HepG2 (cell line): Measurements from ENCODE around the gene PRCD. TPM values are rescaled to one million over a fixed set of nuclear protein-coding genes. Genes with fewer than 3 reads are reported as not detected.

Source experiments
- BHLHE40 ChIP-seq: IDR thresholded peaks from 2 replicates; pipeline ENCODE4 v1.6.1; 2011; ENCODE audit warnings: low read length, improper control_type of control experiment
- CHCHD3 ChIP-seq: sonication (generic); formaldehyde crosslinking; IDR thresholded peaks from 2 replicates; pipeline ENCODE4 v1.8.0; 2022; ENCODE audit warnings: mild to moderate bottlenecking, missing genetic modification reagents, moderate library complexity
- DRAP1 ChIP-seq: IDR thresholded peaks from 2 replicates; pipeline ENCODE4 v1.6.1; 2016; ENCODE audit warnings: missing genetic modification reagents, missing compliant biosample characterization
- KLF12 ChIP-seq: sonication (generic); formaldehyde crosslinking; IDR thresholded peaks from 2 replicates; pipeline ENCODE4 v1.4.0; 2020; ENCODE audit warnings: missing genetic modification reagents, borderline replicate concordance
- MAX ChIP-seq: IDR thresholded peaks from 2 replicates; pipeline ENCODE4 v1.6.1; 2012; ENCODE audit warnings: inconsistent platforms
- MTERF4 ChIP-seq: sonication (generic); formaldehyde crosslinking; IDR thresholded peaks from 2 replicates; pipeline ENCODE4 v1.8.0; 2023; ENCODE audit warnings: mild to moderate bottlenecking, missing genetic modification reagents
- POGK ChIP-seq: sonication (generic); formaldehyde crosslinking; conservative IDR thresholded peaks from 2 replicates; pipeline ENCODE4 v1.8.0; 2022; ENCODE audit warnings: mild to moderate bottlenecking, moderate library complexity, missing genetic modification reagents
- POLR2A ChIP-seq, 2 experiments: IDR thresholded peaks; 2 replicates each; pipeline ENCODE4 v1.6.1; 2011; ENCODE audit warnings: low read depth in 2 of 2, low read length in 2 of 2, mild to moderate bottlenecking in 1 of 2, moderate library complexity in 1 of 2; ENCODE audit not compliant: insufficient read depth in 1 of 2
- RBAK ChIP-seq: sonication (generic); formaldehyde crosslinking; IDR thresholded peaks from 2 replicates; pipeline ENCODE4 v1.5.1; 2020; ENCODE audit warnings: mild to moderate bottlenecking, missing genetic modification reagents
- SKIL ChIP-seq: sonication (generic); formaldehyde crosslinking; IDR thresholded peaks from 2 replicates; pipeline ENCODE4 v1.8.0; 2022; ENCODE audit warnings: missing genetic modification reagents, mild to moderate bottlenecking, moderate library complexity, borderline replicate concordance
- SOX6 ChIP-seq, 2 experiments: fragments of 450-650 bp in 1 of 2; sonication (generic) in 1 of 2; formaldehyde crosslinking in 1 of 2; IDR thresholded peaks; 2 replicates each; pipeline versions ENCODE4 v1.4.0 to v1.6.1; 2017 to 2020; ENCODE audit warnings: antibody characterized with exemption in 1 of 2, mild to moderate bottlenecking in 1 of 2, missing genetic modification reagents in 1 of 2
- ZBTB2 ChIP-seq: sonication (generic); formaldehyde crosslinking; IDR thresholded peaks from 2 replicates; pipeline ENCODE4 v1.8.0; 2022; ENCODE audit warnings: low read depth, missing genetic modification reagents
- ZBTB34 ChIP-seq: sonication (generic); formaldehyde crosslinking; IDR thresholded peaks from 2 replicates; pipeline ENCODE4 v1.8.0; 2022; ENCODE audit warnings: mild to moderate bottlenecking, missing genetic modification reagents
- ZNF574 ChIP-seq: sonication (generic); formaldehyde crosslinking; IDR thresholded peaks from 2 replicates; pipeline ENCODE4 v1.4.0; 2020; ENCODE audit warnings: missing genetic modification reagents
- ZNF782 ChIP-seq: sonication (generic); formaldehyde crosslinking; IDR thresholded peaks from 2 replicates; pipeline ENCODE4 v1.4.0; 2020; ENCODE audit warnings: missing genetic modification reagents, mild to moderate bottlenecking, borderline replicate concordance
- ZSCAN25 ChIP-seq: sonication (generic); formaldehyde crosslinking; IDR thresholded peaks from 2 replicates; pipeline ENCODE4 v1.8.0; 2022; ENCODE audit warnings: mild to moderate bottlenecking, missing genetic modification reagents
- polyA plus RNA-seq, 8 experiments: library from polyadenylated mRNA; depleted of rRNA in 3 of 8; stranded (reverse) in 7 of 8; unstranded in 1 of 8; fragments of >200 nt; fragmentation: Illumina TruSeq in 4 of 8; extraction: Trizol in 4 of 8; gene quantifications; 2 replicates each; pipeline versions ENCODE4 v1.2.1 to v1.2.3, GENCODE V29; 2011 to 2016; ENCODE audit warnings: low read depth in 4 of 8, missing spikeins in 1 of 8, mixed read lengths in 1 of 8; ENCODE audit not compliant: insufficient read depth in 1 of 8
- total RNA-seq, 5 experiments: library from RNA; depleted of rRNA; stranded (reverse); fragments of >200 nt; fragmentation: Illumina TruSeq; extraction: Trizol; gene quantifications; 2 replicates each; pipeline ENCODE4 v1.2.3, GENCODE V29; 2016; ENCODE audit warnings: low read depth in 1 of 5

Gene PRCD
- total and polyA plus RNA-seq, 2 of the 13 experiments (the other 11 are each of a cell fraction or from before 2014, with no cell fraction given) = 0.51 TPM; not detected in 1

GRCh38 chr17:76567634-76568432 is 28.0 kb downstream of the PRCD start (continued):
- TF ChIP-seq CHCHD3 (CRISPR knock-in tag) (no peak), ZBTB34 (CRISPR knock-in tag) (peak; percentile 27; the same call in 1 of the 2 replicates), SOX6 (IDR thresholded peaks at IDR 0.05) (no peak), SOX6 (CRISPR knock-in tag; IDR thresholded peaks at IDR 0.05) (no peak), MTERF4 (CRISPR knock-in tag) (no peak), DRAP1 (CRISPR knock-in tag) (no peak), ZBTB2 (CRISPR knock-in tag) (no peak), POLR2A (IDR thresholded peaks at IDR 0.05; ENCODE audit: insufficient read depth in 1 of 2, low read depth in 2 of 2, low read length in 2 of 2) (peak in 1 of 2 experiments; percentile 30), ZSCAN25 (CRISPR knock-in tag) (peak; percentile 43; the same call in 1 of the 2 replicates), BHLHE40 (peak; percentile 59; the same call in 1 of the 2 replicates), ZNF782 (CRISPR knock-in tag) (no peak; the same call in 1 of the 2 replicates), MAX (peak; percentile 55), POGK (0 out of 2 replicates have a peak, but pooled peaks have one; percentile 52), SKIL (no peak), RBAK (no peak), ZNF574 (CRISPR knock-in tag) (peak; percentile 46; the same call in 1 of the 2 replicates), KLF12 (0 out of 2 replicates have a peak, but pooled peaks have one; percentile 15)
